ENCODE measurements around the gene NPPB. TPM values are rescaled to one million over a fixed set of nuclear protein-coding genes. Genes with fewer than 3 reads are reported as not detected.

NPPB gene
- total and polyA plus RNA-seq, 9 of the 15 experiments (the other 6 are each of a cell fraction or from before 2014, with no cell fraction given), result not detected

DNA sequence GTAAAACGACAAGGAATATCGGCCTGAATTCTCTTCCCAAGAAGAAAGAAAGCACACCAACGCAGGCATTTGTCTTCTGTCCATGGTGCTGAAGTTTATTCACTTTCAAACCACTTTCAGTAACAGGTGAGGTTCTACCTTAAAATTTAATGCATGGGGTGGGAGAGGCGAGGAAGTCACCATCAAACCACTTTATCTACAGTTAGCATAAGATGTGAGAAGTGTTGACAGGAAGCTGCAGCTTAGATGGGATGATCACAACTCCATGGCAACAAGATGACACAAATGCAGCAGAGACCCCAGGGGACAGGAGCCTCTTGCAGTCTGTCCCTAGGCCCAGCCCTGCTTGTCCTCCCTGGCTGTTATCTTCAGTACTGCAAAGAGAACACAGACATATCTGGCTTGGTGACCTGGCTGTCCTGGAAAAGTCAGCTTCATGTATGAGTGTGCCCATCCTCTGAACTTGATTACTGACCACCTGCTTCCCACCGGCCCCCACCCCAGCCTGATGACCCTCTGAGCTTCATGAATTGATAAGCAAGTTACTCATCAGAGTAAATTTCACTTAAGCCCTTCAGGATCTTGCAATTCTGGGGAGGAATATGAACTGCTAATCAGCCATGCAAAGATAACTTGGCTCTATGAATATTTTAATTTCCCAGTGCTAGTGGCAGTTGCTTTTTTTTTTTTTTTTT is 13.0 kb downstream of the NPPB start:
- H3K4me2 ChIP-seq (ENCODE audit: insufficient read depth, low read length), result no peak overlapping the region
- peaks cover 5% of the 10 kb centered on the region for H4K20me1 ChIP-seq (replicated peaks; ENCODE audit: control insufficient read depth, insufficient read depth, low read length)
- WGBS (ENCODE audit: insufficient coverage, low coverage, missing lambda C conversion rate), result 20% methylated on average over 5 of the region's 5 CpGs
- no peak overlapping the region for H3K27ac ChIP-seq (ENCODE audit: extremely low read depth, low read depth, low read length)
- DNase-seq (ENCODE audit: extremely low read depth in 1 of 4, low spot score in 3 of 4) (peak; percentile 58 to 73 (median 68)), FAIRE-seq (peak; percentile 52), ATAC-seq (no peak)
- no peak overlapping the region for H3K9ac ChIP-seq (ENCODE audit: insufficient read depth in 1 of 2, low read depth in 2 of 2, low read length in 2 of 2)
- peaks cover 52% of the 10 kb centered on the region for H3K36me3 ChIP-seq (ENCODE audit: control insufficient read depth, insufficient read depth, low read length)
- POLR2A ChIA-PET, result interaction anchor here (0.6 to 14.0 kb wide), 4 partner anchors 18 to 185 kb away, joined by 3 to 304 read pairs (median 4); no protein-coding TSS in a partner anchor
- H3K9me3 ChIP-seq (replicated peaks; ENCODE audit: control insufficient read depth, insufficient read depth, low read depth, low read length), result no peaks in the 10 kb centered on the region
- in situ Hi-C loops (cut with MboI) (no loop called here), intact Hi-C loops (cut with micrococcal nuclease) (no loop called here)
- BruUV-seq (replicated peaks), result no TSS peak
- H3K79me2 ChIP-seq (ENCODE audit: control insufficient read depth, insufficient read depth, low read length), result no peaks in the 10 kb centered on the region
- H2AFZ ChIP-seq (ENCODE audit: low read depth, low read length), result no peak overlapping the region
- H3K4me3 ChIP-seq, result no peak overlapping the region
- peaks cover 33 to 41% of the 10 kb centered on the region in 2 experiments for H3K4me1 ChIP-seq (replicated peaks in 1 of 2; ENCODE audit: control insufficient read depth in 2 of 2, insufficient read depth in 2 of 2, low read length in 2 of 2)
- no peaks in the 10 kb centered on the region for H3K27me3 ChIP-seq (ENCODE audit: control insufficient read depth in 2 of 2, insufficient read depth in 2 of 2, low read length in 2 of 2)
- CTCF ChIA-PET (ENCODE audit: low intra/inter-chr PET ratio), result no interaction called here
- no peaks in the 10 kb centered on the region for H3K9me1 ChIP-seq (ENCODE audit: control insufficient read depth, insufficient read depth, low read length)
- no peak for TF ChIP-seq ZNF609 (CRISPR knock-in tag; IDR thresholded peaks at IDR 0.05; ENCODE audit: borderline replicate concordance)
- TF ChIP-seq SMC3 (conservative IDR thresholded peaks at IDR 0.05; ENCODE audit: insufficient read depth, low read depth, low read length), result no peak
- TF ChIP-seq, protein P1, sequence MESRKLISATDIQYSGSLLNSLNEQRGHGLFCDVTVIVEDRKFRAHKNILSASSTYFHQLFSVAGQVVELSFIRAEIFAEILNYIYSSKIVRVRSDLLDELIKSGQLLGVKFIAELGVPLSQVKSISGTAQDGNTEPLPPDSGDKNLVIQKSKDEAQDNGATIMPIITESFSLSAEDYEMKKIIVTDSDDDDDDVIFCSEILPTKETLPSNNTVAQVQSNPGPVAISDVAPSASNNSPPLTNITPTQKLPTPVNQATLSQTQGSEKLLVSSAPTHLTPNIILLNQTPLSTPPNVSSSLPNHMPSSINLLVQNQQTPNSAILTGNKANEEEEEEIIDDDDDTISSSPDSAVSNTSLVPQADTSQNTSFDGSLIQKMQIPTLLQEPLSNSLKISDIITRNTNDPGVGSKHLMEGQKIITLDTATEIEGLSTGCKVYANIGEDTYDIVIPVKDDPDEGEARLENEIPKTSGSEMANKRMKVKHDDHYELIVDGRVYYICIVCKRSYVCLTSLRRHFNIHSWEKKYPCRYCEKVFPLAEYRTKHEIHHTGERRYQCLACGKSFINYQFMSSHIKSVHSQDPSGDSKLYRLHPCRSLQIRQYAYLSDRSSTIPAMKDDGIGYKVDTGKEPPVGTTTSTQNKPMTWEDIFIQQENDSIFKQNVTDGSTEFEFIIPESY (CRISPR knock-in tag; IDR thresholded peaks at IDR 0.05), result 0 out of 2 replicates have a peak, but pooled peaks have one; percentile 17
- no peak for TF ChIP-seq ETS2 (tag; IDR thresholded peaks at IDR 0.05; ENCODE audit: borderline replicate concordance, poor library complexity, severe bottlenecking)

Measured in K562 (cell line).